ENCODE data around the gene AIPL1.

AIPL1 gene

DNA sequence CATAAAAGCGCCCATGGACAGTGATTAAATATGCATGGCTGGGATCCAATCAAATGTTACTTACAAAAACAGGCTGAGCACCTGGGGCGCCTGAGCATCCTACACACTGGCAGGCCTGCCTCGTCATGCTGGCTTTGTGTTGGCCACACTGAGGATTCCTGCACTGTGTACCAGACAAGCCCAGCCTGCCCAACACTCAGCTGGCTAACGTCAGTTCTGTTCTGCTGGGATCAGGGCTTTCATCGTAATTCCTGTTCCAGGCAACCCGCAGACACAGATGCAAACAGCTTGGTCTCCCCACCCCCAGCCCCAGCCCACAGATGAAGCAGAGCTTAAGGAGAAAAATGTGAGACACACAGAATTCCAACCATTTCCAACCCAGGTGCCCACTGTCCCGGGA is 40.0 kb upstream of the AIPL1 start:
- no peaks in the 10 kb centered on the region for H3K27me3 ChIP-seq (ENCODE audit: control insufficient read depth, insufficient read depth, low read length)
- H3K27ac ChIP-seq (ENCODE audit: low read length) = no peak overlapping the region
- no peaks in the 10 kb centered on the region for H3K9me3 ChIP-seq (ENCODE audit: control insufficient read depth, low read depth, low read length)
- H3K4me3 ChIP-seq (ENCODE audit: low read length) = no peak overlapping the region
- H3K9ac ChIP-seq (ENCODE audit: low read length) = no peak overlapping the region
- H3K36me3 ChIP-seq (ENCODE audit: control insufficient read depth, low read depth, low read length) = no peaks in the 10 kb centered on the region
- H3K4me1 ChIP-seq (ENCODE audit: control insufficient read depth, low read depth, low read length) = peaks cover 6% of the 10 kb centered on the region

DNA sequence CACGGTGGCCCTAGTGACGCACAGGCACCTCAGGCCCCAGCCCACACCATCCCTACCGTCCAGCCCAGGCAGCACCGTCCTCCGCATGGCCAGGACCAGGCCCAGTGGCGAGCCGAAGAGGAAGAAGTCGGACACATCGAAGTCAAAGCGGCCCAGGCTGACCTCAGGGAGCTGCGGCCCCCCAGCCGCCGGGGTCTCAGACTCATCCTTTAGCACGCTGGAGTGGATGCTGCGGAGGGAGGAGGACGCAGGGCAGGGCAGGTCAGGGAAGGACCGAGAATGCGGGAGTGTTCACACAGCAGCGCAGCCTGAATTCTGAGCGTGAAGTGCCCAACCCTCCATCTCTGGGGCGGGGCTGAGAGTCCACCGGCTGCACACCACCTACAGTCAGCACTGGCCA is 39.5 kb upstream of the AIPL1 start:
- no peak overlapping the region for H3K4me3 ChIP-seq (ENCODE audit: low read length)
- no peak overlapping the region for H3K27ac ChIP-seq (ENCODE audit: low read length)
- H3K9ac ChIP-seq (ENCODE audit: low read length) = no peak overlapping the region
- H3K36me3 ChIP-seq (ENCODE audit: control insufficient read depth, low read depth, low read length) = no peaks in the 10 kb centered on the region
- peaks cover 5% of the 10 kb centered on the region for H3K4me1 ChIP-seq (ENCODE audit: control insufficient read depth, low read depth, low read length)
- H3K27me3 ChIP-seq (ENCODE audit: control insufficient read depth, insufficient read depth, low read length) = no peaks in the 10 kb centered on the region
- H3K9me3 ChIP-seq (ENCODE audit: control insufficient read depth, low read depth, low read length) = no peaks in the 10 kb centered on the region

DNA sequence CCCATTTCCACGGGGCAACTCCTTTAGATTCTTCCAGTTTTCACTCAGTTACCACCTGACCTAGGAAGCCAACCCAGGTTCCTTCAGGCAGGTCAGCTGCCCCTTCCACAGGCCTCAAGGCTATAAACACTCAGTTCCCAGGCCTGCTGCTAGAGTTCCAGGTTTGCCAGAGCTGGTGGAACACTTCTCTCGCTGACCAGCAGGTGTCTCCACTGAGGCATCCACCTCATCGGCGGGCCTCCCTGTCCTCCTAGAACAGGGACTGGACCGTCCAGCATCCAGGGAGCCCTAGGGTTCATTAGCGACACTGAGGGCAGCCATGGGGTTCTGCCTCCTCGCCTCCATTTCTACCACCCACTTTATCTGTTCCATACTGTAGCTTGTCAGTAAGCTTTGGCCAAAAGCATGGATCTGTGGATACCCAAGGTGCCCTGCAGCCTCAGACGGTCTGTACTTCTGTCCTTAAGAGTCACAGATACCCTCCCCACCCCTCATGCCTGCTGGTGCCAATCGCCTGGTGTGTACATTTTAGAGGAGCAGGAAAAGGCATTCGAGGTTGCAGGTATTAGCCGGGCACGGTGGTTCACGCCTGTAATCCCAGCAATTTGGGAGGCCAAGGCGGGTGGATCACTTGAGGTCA is 38.3 kb upstream of the AIPL1 start:
- H3K36me3 ChIP-seq (ENCODE audit: control insufficient read depth, low read depth, low read length) = no peaks in the 10 kb centered on the region
- no peaks in the 10 kb centered on the region for H3K9me3 ChIP-seq (ENCODE audit: control insufficient read depth, low read depth, low read length)
- H3K9ac ChIP-seq (ENCODE audit: low read length) = no peak overlapping the region
- peaks cover 5% of the 10 kb centered on the region for H3K4me1 ChIP-seq (ENCODE audit: control insufficient read depth, low read depth, low read length)
- H3K27ac ChIP-seq (ENCODE audit: low read length) = no peak overlapping the region
- no peaks in the 10 kb centered on the region for H3K27me3 ChIP-seq (ENCODE audit: control insufficient read depth, insufficient read depth, low read length)
- no peak overlapping the region for H3K4me3 ChIP-seq (ENCODE audit: low read length)

DNA sequence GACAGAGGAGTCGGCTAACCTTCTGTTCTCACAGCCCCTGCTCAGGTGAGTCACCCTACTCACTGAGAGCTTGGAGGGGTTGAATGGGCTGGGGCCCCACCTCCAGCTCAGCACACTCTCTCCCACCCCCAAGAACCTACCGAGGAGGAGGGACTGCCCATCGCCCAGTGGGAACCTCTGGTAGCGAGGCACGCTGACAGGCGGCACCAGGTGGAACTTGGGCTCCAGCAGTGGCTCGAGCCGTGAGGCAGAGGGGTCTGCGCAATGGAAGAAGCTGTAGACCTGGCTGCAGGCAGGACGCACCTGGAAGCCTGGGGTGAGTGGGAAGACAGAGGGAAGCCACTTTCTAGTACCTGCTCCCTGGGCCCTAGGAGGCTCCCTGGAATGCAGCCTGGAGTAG is 37.6 kb upstream of the AIPL1 start:
- H3K9me3 ChIP-seq (ENCODE audit: control insufficient read depth, low read depth, low read length) = no peaks in the 10 kb centered on the region
- H3K4me3 ChIP-seq (ENCODE audit: low read length) = no peak overlapping the region
- H3K27me3 ChIP-seq (ENCODE audit: control insufficient read depth, insufficient read depth, low read length) = no peaks in the 10 kb centered on the region
- H3K4me1 ChIP-seq (ENCODE audit: control insufficient read depth, low read depth, low read length) = peaks cover 5% of the 10 kb centered on the region
- no peak overlapping the region for H3K27ac ChIP-seq (ENCODE audit: low read length)
- no peaks in the 10 kb centered on the region for H3K36me3 ChIP-seq (ENCODE audit: control insufficient read depth, low read depth, low read length)
- H3K9ac ChIP-seq (ENCODE audit: low read length) = no peak overlapping the region

DNA sequence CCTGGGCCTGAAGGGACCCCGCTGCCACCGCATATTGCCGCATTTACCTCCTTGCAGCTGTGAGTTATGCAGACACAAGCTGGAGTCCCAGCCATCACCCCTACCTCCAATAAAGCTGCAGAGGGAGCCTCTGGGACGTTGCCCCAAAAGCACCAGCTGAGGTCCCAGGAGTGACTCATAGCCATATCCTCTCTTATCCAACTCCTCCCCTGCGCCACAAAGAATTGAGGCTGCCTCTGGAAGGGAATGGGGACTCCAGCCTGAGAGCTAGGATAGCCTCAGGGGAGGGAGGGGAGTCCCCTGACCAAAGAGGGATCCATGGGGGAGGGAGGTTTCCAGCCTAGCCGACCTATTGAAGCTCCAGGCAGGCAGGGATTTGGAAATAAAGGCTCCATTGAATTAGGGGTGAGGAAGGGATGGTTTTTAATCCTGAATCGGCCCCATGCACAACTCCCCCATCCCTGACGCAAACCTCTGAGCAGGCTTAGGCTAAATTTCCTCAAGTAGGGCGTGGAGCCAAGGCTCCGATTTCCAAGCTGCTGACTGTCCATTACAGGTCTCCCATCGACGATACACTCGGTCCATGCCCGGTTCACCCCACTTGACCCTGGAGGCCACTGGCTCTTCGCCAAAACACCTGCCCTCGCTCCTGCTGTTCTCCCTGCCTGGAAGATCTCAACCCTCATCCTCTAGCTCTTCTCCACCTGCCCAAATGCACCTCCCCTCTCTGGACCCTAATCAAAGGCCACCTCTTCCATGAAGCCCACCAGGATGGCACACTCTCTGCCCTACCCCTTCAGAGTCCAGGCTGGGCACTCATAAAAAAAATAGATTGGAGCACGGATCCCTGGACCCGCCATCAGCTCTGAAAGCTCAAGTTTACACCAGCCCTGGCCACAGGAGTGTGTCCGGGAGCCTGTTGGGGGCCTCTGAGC is 36.9 kb upstream of the AIPL1 start:
- H3K27ac ChIP-seq (ENCODE audit: low read length) = no peak overlapping the region
- no peaks in the 10 kb centered on the region for H3K27me3 ChIP-seq (ENCODE audit: control insufficient read depth, insufficient read depth, low read length)
- peaks cover 5% of the 10 kb centered on the region for H3K4me1 ChIP-seq (ENCODE audit: control insufficient read depth, low read depth, low read length)
- no peaks in the 10 kb centered on the region for H3K9me3 ChIP-seq (ENCODE audit: control insufficient read depth, low read depth, low read length)
- no peaks in the 10 kb centered on the region for H3K36me3 ChIP-seq (ENCODE audit: control insufficient read depth, low read depth, low read length)
- H3K4me3 ChIP-seq (ENCODE audit: low read length) = no peak overlapping the region
- no peak overlapping the region for H3K9ac ChIP-seq (ENCODE audit: low read length)

DNA sequence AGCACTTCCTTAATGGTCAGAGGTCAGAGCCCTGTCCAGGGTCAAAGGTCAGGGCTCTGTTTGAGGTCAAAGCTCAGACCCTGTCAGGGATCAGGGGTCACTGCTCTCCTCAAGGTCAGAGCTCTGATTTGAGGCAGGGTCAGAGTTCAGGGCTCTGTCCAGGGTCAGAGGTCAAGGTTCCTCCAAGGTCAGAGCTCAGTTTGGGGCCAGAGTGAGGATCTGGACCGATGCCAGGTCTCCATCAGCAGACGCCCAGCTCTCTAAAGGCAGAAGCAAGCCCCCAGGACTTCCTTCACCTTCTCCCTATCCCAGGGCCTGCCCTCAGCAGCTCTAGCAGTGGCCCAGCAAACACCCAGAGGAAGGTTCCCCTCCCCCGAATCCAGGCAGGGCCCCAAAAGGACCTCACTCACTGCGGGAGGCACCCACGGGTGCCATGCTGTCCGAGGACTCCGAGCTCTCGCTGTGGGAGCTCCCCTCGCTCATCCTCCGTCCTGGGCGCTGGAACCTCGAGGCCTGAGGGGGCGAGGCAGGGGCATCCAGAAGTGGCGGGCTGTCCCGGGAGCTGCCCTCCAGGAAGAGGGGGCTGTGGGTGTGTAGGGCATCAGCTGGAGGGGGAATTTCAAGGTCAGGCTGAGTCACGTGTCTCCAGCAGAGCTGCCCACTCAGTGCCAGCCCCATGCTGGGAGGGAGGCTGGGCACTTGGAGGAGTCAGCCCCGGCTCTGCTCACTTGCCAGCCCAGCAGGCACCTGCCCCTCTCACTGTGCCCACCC is 36.0 kb upstream of the AIPL1 start:
- Histone ChIP-seq H3K9me3 (ENCODE audit: control insufficient read depth, low read depth, low read length) (no peaks in the 10 kb centered on the region), H3K27me3 (ENCODE audit: control insufficient read depth, insufficient read depth, low read length) (no peaks in the 10 kb centered on the region), H3K9ac (ENCODE audit: low read length) (no peak overlapping the region), H3K27ac (ENCODE audit: low read length) (no peak overlapping the region), H3K4me3 (ENCODE audit: low read length) (no peak overlapping the region), H3K36me3 (ENCODE audit: control insufficient read depth, low read depth, low read length) (no peaks in the 10 kb centered on the region), H3K4me1 (ENCODE audit: control insufficient read depth, low read depth, low read length) (peaks cover 5% of the 10 kb centered on the region)

DNA sequence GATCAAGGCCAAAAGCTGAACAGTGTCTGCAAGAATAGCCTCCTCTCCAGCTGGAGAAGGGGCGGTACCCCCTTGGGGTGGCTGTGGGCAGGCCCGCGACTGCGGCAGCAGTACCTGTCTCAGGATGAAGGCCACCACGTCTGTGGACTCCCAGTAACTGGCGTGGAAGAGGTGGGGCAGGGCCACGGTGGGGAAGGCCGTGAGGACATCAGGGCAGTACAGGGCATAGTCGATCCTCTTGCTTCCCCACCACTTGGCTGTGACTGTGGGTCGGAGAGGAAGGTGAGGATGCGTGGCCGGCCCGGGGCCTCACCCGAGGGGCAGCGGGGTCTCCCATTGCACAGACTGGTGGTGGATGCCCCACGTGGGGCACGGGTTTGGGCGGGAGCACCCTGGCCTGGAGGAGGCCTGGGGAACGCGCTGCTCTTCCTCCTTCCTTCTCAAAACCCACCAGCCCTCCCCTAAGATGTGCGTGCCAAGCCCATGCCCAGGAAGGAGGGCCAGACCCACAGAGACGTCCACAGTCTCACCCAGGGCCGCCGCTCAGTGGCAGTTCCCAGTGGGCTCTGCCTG is 35.3 kb upstream of the AIPL1 start:
- Histone ChIP-seq H3K36me3 (ENCODE audit: control insufficient read depth, low read depth, low read length) (no peaks in the 10 kb centered on the region), H3K4me1 (ENCODE audit: control insufficient read depth, low read depth, low read length) (peaks cover 5% of the 10 kb centered on the region), H3K9me3 (ENCODE audit: control insufficient read depth, low read depth, low read length) (no peaks in the 10 kb centered on the region), H3K4me3 (ENCODE audit: low read length) (no peak overlapping the region), H3K9ac (ENCODE audit: low read length) (no peak overlapping the region), H3K27ac (ENCODE audit: low read length) (no peak overlapping the region), H3K27me3 (ENCODE audit: control insufficient read depth, insufficient read depth, low read length) (no peaks in the 10 kb centered on the region)

DNA sequence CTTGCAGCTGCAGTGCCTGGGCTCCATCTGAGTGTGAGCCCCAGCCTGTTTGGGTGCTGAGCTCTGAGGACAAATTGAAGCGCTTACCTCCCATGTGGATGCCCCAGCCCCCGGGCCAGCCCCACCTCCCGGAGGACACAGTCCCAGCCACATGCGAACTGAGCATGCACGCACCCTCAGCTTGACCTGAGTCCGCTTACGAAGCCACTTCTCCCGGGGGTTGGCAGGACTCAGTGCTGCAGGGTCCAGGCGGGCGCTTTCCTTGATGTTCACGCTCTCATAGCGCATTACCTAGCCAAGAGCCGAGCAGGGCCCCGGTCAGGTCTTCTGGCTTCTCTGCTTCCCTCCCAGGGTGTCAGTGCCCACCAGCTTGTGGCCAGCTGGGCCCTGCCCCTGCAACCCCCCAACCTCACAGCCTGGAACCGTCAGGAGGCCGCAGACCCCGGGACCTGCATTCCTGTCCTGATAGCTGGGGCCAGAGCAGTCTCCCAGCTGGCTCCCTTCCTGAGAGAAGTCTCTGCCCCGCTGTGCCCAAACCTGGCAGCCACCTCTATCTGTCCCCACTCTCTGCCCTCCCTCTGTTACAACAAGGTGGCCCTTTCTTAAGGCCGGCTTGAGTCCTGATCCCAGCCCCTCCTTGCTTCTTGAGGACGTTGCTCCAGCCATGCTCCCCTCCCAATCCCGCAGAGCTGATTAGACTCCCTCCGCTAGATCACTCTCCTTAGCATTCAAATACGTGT is 33.3 kb upstream of the AIPL1 start:
- Histone ChIP-seq H3K27ac (ENCODE audit: low read length) (no peak overlapping the region), H3K9ac (ENCODE audit: low read length) (no peak overlapping the region)

DNA sequence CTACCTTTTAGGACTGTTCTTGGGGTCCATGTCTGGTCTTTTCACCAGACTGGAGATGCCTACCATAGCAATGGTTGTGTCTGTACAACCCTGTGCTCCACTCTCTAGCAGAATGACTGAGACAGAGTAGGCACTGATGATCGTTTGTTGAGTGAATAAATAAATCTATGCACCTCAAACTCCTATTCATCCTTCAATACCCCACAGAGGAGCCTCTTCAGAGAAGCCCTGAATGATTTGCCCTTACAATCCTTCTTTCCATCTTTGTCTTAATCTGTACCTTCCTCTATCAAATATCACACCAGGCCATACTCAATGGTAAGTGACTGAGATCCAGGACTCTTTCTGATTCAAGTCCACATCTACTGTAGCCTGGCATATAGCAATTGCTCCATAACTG is 32.6 kb upstream of the AIPL1 start:
- Histone ChIP-seq H3K4me1 (ENCODE audit: control insufficient read depth, low read depth, low read length) (peaks cover 12% of the 10 kb centered on the region), H3K4me3 (ENCODE audit: low read length) (no peak overlapping the region), H3K36me3 (ENCODE audit: control insufficient read depth, low read depth, low read length) (no peaks in the 10 kb centered on the region), H3K27me3 (ENCODE audit: control insufficient read depth, insufficient read depth, low read length) (no peaks in the 10 kb centered on the region), H3K27ac (ENCODE audit: low read length) (no peak overlapping the region), H3K9me3 (ENCODE audit: control insufficient read depth, low read depth, low read length) (no peaks in the 10 kb centered on the region), H3K9ac (ENCODE audit: low read length) (no peak overlapping the region)

More for the DNA sequence above, 33.3 kb upstream of the AIPL1 start:
- Histone ChIP-seq H3K9me3 (ENCODE audit: control insufficient read depth, low read depth, low read length) (no peaks in the 10 kb centered on the region), H3K27me3 (ENCODE audit: control insufficient read depth, insufficient read depth, low read length) (no peaks in the 10 kb centered on the region), H3K4me3 (ENCODE audit: low read length) (no peak overlapping the region), H3K36me3 (ENCODE audit: control insufficient read depth, low read depth, low read length) (no peaks in the 10 kb centered on the region), H3K4me1 (ENCODE audit: control insufficient read depth, low read depth, low read length) (peaks cover 9% of the 10 kb centered on the region)

DNA sequence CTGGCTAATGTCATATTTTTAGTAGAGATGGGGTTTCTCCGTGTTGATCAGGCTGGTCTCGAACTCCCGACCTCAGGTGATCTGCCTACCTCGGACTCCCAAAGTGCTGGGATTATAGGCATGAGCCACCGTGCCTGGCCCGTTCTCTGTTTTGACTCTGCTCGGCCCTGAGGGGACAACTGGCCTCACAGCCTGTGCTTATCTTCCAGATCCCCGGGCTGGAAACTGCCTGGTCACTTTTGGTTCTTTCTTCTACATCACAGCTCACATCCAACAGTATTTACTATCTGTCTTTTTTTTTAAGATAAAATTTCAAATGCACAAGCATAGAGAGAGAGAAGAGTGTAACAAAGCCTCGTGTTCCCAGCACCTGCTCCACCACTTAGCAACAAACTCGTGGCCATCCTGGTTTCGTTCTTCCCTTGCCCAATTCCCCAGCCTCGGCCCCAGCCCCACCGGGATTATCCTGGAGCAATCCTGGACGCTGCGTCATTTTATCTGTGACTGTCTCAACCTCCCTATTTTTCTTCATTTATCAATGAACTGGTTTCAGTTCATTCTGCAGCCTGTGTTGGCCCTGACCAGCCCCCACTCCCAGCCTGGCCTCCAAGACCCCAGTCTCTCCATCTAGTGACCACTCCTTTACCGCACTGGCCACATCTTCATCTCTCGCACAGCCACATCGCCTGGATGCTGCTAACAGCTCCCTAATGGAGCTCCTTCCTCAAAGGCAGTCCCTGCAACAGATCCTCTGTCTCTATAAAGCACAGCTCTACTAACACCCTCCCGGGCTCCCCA is 30.5 kb upstream of the AIPL1 start:
- H3K27ac ChIP-seq (ENCODE audit: low read length) = no peak overlapping the region
- H3K4me3 ChIP-seq (ENCODE audit: low read length) = no peak overlapping the region
- H3K36me3 ChIP-seq (ENCODE audit: control insufficient read depth, low read depth, low read length) = no peaks in the 10 kb centered on the region
- H3K9ac ChIP-seq (ENCODE audit: low read length) = no peak overlapping the region
- H3K9me3 ChIP-seq (ENCODE audit: control insufficient read depth, low read depth, low read length) = no peaks in the 10 kb centered on the region
- H3K4me1 ChIP-seq (ENCODE audit: control insufficient read depth, low read depth, low read length) = peaks cover 17% of the 10 kb centered on the region
- no peaks in the 10 kb centered on the region for H3K27me3 ChIP-seq (ENCODE audit: control insufficient read depth, insufficient read depth, low read length)
